GM12874 (cell line): ENCODE data around the gene USP43.

Source experiments
- CTCF ChIP-seq: IDR thresholded peaks from 2 replicates; pipeline ENCODE4 v1.5.1; 2011; ENCODE audit warnings: low read depth, mild to moderate bottlenecking, control low read depth, low read length, moderate library complexity; ENCODE audit not compliant: insufficient read depth

The USP43 gene

GRCh38 chr17:9644910-9645751 lies at the start of gene USP43:
USP43 (plus strand) TSS chr17:9645517; CDS start chr17:9645633, 116 bp downstream.
- no peak for TF ChIP-seq CTCF

DNA sequence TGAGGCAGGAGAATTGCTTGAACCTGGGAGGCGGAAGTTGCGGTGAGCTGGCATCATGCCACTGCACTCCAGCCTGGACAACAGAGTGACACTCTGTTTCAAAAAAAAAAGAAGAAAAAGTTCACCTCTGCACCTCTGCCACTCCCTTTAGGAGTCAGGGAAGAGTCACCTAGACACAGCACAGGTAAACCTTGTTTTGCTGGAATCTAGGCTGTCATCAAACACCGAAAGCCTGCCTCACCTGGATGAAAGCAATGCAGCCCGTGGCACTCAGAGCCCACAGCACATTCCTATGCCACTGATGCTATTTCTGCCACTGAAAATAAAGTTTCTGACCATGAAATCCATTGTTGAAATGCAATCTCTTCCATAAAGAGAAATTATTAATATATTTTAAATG lies 46.7 kb upstream of the USP43 start:
- TF ChIP-seq CTCF = no peak

DNA sequence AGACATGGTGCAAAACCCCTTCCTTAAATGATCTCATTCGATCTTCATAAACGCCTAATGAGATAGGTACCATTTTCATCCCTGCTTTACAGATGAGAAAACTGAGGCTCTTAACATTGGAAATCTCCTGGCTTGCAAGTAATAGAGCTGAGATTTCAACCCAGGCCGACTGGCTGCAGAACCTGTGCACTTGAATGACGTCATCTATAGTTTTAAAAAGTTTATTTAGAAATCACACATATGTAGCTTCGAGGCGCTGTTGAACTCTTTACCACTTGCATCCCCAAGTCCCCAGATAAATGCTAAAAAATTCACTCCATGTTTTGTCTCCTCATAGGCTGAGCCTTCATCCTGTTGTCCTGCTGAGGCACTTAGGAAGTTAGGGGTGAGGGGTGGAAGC lies 38.9 kb upstream of the USP43 start:
- TF ChIP-seq CTCF = no peak

DNA sequence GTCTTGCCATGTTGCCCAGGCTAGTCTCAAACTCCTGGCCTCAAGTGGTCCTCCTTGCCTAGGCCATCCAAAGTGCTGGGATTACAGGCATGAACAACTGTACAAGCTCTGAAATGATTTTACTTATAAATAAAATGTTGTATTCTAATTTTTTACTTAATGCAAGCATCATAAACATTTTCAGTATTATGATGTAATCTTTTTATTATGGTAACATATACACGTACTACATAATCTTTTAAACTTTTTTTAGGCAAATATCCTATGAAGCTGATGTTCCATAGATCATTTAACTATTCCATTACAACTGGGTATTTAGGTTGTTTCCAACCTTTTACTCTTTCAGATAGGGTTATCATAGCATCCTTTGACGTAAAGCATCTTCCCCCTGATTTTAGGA lies 33.8 kb upstream of the USP43 start:
- TF ChIP-seq CTCF = no peak

DNA sequence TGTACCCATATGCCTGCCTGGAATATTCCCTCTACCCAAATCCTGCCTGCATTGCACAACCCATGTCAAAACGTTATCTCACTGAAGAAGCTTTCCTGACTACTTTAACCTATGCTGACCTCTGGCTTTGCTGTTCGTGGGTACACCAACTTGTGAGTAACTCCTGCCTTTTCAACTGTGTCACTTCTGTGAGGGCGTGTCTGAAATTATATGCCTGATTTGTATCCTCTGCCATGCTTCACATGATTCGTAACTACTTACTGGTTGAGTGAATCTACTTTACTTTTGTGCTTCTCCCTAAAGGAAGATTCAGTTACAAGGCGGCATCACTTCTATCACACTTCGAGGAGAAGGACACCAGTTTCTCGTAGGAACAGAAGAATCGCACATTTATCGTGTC lies 33.3 kb upstream of the USP43 start:
- TF ChIP-seq CTCF = no peak

- no peak for TF ChIP-seq CTCF
These were observed 29.8 kb upstream of the USP43 start for GRCh38 chr17:9615486-9615885.

DNA sequence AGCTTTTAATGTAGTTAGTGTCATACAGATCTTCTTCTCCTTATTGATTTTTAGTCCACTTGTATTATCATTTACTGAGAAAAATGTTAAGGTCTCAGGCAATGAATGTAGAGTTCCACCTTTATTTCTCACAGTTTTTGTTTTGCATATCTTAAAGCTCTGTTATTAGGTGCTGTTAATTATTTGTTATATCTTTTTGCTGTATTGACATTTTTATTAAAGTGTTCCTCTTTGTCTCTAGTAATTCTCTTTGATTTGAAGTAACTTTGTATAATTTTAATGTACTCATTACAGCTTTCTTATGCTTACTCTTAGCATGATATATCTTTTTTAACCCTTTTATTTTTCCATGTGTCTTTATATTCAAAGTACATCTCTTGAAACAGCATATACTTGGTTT lies 22.4 kb upstream of the USP43 start:
- TF ChIP-seq CTCF = no peak

DNA sequence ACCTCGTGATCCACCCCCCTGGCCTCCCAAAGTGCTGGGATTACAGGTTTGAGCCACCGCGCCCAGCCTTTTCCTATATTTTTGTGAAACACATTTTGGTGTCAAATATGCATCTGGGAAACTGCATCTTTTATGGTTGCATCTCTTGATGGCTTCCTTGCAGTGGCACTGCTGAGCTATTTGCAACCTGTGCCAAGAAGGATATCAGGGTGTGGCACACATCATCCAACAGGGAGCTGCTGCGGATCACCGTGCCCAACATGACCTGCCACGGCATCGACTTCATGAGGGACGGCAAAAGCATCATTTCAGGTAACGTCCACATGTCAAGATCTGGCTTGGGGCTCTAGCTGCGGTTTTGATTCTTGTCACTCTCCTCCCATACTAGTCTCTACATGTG lies 16.8 kb upstream of the USP43 start:
- TF ChIP-seq CTCF = no peak
